ENCODE data around the gene PER3. TPM values are rescaled to one million over a fixed set of nuclear protein-coding genes. Genes with fewer than 3 reads are reported as not detected.

Gene PER3
- total and polyA plus RNA-seq, 2 of the 13 experiments (the other 11 are each of a cell fraction or from before 2014, with no cell fraction given), result 3.0 to 6.0 TPM

DNA sequence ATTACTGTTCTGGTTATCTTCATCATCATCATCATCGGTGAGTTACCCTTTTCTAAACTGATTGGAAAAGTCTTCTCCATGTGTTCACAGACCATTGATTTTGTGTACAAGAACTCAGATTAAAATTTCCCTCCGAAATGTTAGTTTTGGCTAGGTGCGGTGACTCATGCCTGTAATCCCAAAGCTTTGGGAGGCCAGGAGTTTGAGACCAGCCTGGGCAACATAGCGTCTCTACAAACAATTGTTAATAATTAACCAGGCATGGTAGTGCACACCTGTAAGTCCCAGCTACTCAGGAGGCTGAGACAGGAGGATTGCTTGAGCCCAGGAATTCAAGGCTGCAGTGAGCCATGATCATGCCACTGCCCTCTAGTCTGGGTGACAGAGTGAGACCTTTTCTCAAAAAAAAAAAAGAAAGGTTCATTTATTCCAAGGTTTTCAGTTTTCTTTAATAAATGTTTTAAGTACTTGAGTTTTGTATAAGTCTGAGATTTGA lies 5.9 kb upstream of the PER3 start:
- BruUV-seq (replicated peaks), result no TSS peak
- no peak for FAIRE-seq
- H3K4me1 ChIP-seq (ENCODE audit: insufficient read depth, low read length), result peaks cover 28% of the 10 kb centered on the region
- POLR2A ChIA-PET, result no interaction called here
- peaks cover 21% of the 10 kb centered on the region for H3K79me2 ChIP-seq (ENCODE audit: insufficient read depth, low read length)
- TF ChIP-seq FOSL2 (CRISPR knock-in tag; IDR thresholded peaks at IDR 0.05) (peak; percentile 58; the same call in 1 of the 2 replicates), ZNF12 (CRISPR knock-in tag; IDR thresholded peaks at IDR 0.05) (no peak), ZNF354B (CRISPR knock-in tag; IDR thresholded peaks at IDR 0.05) (no peak), ZNF770 (CRISPR knock-in tag; IDR thresholded peaks at IDR 0.05) (peak; percentile 93), HNF1A (IDR thresholded peaks at IDR 0.05; ENCODE audit: low read depth) (peak; percentile 27; the same call in 1 of the 2 replicates), HNF1A (CRISPR knock-in tag; IDR thresholded peaks at IDR 0.05; ENCODE audit: borderline replicate concordance) (no peak; the same call in 1 of the 2 replicates), EHMT2 (IDR thresholded peaks at IDR 0.05; ENCODE audit: borderline replicate concordance, low read depth, low read length) (no peak)
- no peak overlapping the region for H3K27ac ChIP-seq (ENCODE audit: extremely low read length, insufficient read depth, low read length)
- WGBS (ENCODE audit: low lambda C conversion rate), result 69% methylated on average over 4 of the region's 4 CpGs
- no peak overlapping the region for H3K9ac ChIP-seq (ENCODE audit: insufficient read depth, low read depth, low read length)
- ATAC-seq, result no peak
- H3K4me2 ChIP-seq (ENCODE audit: low read depth, low read length), result no peak overlapping the region
- no peaks in the 10 kb centered on the region for H4K20me1 ChIP-seq (ENCODE audit: insufficient read depth, low read length)
- intact Hi-C loops (cut with micrococcal nuclease; ENCODE audit: unreplicated experiment) (no loop called here), in situ Hi-C loops (cut with HindIII; ENCODE audit: extremely low pct_ligation_motif_present, low pct_unique_long_range_greater_than_20kb) (no loop called here)
- no peak for DNase-seq (ENCODE audit: low spot score)
- no peaks in the 10 kb centered on the region for H3K27me3 ChIP-seq (ENCODE audit: control insufficient read depth in 1 of 2, insufficient read depth in 2 of 2, low read length in 2 of 2)
- H2AFZ ChIP-seq (ENCODE audit: low read length), result no peak overlapping the region
- H3K36me3 ChIP-seq (replicated peaks in 1 of 2; ENCODE audit: control insufficient read depth in 1 of 2, insufficient read depth in 2 of 2, low read length in 2 of 2), result peaks cover 13 to 50% of the 10 kb centered on the region in 2 experiments; a peak in 4 of 5 replicates
- H3K9me3 ChIP-seq (ENCODE audit: low read length), result no peaks in the 10 kb centered on the region
- CTCF ChIA-PET (ENCODE audit: low intra/inter-chr PET ratio, low total read pairs), result no interaction called here
- no peak overlapping the region for H3K4me3 ChIP-seq (replicated peaks in 1 of 3; ENCODE audit: insufficient read depth in 1 of 3, low read depth in 2 of 3, low read length in 3 of 3)
